ENCODE data around the gene MLEC.

MLEC gene

GRCh38 chr12:120661432-120661831 is 25.5 kb upstream of the MLEC start:
- TF ChIP-seq, protein P1, sequence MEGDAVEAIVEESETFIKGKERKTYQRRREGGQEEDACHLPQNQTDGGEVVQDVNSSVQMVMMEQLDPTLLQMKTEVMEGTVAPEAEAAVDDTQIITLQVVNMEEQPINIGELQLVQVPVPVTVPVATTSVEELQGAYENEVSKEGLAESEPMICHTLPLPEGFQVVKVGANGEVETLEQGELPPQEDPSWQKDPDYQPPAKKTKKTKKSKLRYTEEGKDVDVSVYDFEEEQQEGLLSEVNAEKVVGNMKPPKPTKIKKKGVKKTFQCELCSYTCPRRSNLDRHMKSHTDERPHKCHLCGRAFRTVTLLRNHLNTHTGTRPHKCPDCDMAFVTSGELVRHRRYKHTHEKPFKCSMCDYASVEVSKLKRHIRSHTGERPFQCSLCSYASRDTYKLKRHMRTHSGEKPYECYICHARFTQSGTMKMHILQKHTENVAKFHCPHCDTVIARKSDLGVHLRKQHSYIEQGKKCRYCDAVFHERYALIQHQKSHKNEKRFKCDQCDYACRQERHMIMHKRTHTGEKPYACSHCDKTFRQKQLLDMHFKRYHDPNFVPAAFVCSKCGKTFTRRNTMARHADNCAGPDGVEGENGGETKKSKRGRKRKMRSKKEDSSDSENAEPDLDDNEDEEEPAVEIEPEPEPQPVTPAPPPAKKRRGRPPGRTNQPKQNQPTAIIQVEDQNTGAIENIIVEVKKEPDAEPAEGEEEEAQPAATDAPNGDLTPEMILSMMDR (IDR thresholded peaks at IDR 0.05; ENCODE audit: control extremely low read depth, extremely low read depth, low read depth, missing control alignments), result no peak
- DNase-seq (ENCODE audit: extremely low spot score), result no peak
- ChIA-PET POLR2A (no interaction called here), CTCF (interaction anchor here (1.2 to 6.2 kb wide), 4 partner anchors 9 to 78 kb away, joined by 3 to 119 read pairs (median 24); no protein-coding TSS in a partner anchor)

DNA sequence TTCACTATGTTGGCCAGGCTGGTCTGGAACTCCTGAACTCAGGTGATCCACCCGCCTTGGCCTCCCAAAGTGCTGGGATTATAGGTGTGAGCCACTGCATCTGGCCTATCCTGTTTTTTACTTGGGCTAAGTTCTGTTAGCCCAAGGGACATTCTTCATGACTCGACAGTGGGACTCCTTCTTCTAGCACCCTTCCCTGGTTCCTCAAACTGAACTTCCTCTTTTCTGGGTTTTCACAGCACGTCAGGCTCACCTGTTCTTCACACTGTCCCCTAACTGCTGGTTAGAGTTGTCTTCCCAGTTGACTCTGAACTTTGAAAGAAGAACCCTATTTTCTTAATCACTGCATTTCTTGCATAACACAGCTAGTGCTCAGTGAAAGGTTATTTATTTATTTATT is 24.1 kb upstream of the MLEC start:
- DNase-seq (ENCODE audit: extremely low spot score), result peak; percentile 83
- ChIA-PET POLR2A (interaction anchor here (0.7 kb wide), 1 partner anchor 14 kb away, joined by 4 read pairs; no protein-coding TSS in a partner anchor), CTCF (interaction anchor here (1.5 to 3.6 kb wide), 4 partner anchors 10 to 309 kb away, joined by 3 to 45 read pairs (median 4); no protein-coding TSS in a partner anchor)
- TF ChIP-seq, protein P1 (IDR thresholded peaks at IDR 0.05; ENCODE audit: control extremely low read depth, extremely low read depth, low read depth, missing control alignments), result no peak

DNA sequence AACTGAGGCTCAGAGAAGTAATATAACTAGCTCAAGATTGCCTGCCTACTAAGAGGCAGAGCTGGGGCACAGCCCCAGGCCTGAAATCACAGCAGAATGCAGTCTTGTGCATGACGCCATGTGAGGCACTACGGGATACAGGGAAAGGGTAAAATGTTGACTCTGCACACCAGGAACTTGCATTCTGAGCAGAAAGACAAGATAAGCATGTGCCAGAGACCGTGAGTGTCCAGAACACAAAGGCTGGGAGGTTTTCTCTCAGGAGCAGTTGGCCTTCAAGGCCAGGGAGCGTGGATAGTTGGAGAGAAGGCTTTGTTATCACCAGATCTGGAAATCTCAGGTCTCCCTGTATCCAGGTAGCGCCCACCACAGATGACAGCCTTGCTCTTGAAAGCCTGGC is 23.2 kb upstream of the MLEC start:
- ChIA-PET CTCF (interaction anchor here (1.4 to 3.6 kb wide), 6 partner anchors 10 to 309 kb away, joined by 3 to 45 read pairs (median 4); no protein-coding TSS in a partner anchor), POLR2A (no interaction called here)
- TF ChIP-seq, protein P1 (IDR thresholded peaks at IDR 0.05; ENCODE audit: control extremely low read depth, extremely low read depth, low read depth, missing control alignments), result no peak
- no peak for DNase-seq (ENCODE audit: extremely low spot score)

DNA sequence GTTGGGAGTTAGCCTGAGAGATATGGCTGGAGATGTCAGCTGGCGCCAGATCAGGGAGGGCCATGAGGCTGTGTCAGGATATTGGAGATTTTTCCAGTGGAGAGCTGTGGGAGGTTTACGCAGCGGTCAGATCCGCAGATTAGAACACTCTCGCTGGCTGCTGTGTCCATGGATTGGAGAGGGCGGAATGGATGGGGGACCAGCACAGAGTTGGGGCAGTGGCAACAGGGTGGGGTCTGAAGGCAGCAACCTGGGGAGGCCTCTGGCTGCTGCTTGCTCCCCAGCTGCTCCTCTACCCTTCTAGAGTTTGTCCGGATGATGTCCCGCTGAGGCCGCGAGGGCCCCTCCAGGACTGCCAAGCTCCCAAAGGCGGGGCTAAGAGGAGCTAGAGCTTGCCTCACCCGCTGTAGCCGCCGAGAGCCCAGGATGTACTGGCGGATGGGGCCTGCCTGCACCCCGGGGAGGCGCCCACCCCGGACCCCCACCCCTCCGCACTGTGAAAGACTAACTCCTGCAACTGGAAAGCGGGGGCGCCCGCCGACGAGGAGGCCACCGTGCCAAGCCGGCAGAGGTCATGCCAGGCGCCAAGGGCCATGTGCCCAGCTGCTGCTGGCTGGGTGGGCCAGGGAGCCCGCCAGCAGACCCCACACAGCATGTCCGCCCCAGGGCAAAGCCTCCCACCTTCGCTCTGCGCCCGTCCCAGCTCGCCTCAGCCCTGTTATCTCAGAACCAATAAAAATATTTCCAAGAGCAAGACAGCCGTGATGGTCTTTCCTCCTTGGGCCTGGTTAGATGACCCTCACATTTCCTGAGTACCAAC is 20.2 kb upstream of the MLEC start:
- no peak for DNase-seq (ENCODE audit: extremely low spot score)
- ChIA-PET CTCF (interaction anchor here (2.3 to 2.6 kb wide), 3 partner anchors 12 to 20 kb away, joined by 6 to 13 read pairs (median 8); no protein-coding TSS in a partner anchor), POLR2A (no interaction called here)
- TF ChIP-seq, protein P1 (IDR thresholded peaks at IDR 0.05; ENCODE audit: control extremely low read depth, extremely low read depth, low read depth, missing control alignments), result no peak

DNA sequence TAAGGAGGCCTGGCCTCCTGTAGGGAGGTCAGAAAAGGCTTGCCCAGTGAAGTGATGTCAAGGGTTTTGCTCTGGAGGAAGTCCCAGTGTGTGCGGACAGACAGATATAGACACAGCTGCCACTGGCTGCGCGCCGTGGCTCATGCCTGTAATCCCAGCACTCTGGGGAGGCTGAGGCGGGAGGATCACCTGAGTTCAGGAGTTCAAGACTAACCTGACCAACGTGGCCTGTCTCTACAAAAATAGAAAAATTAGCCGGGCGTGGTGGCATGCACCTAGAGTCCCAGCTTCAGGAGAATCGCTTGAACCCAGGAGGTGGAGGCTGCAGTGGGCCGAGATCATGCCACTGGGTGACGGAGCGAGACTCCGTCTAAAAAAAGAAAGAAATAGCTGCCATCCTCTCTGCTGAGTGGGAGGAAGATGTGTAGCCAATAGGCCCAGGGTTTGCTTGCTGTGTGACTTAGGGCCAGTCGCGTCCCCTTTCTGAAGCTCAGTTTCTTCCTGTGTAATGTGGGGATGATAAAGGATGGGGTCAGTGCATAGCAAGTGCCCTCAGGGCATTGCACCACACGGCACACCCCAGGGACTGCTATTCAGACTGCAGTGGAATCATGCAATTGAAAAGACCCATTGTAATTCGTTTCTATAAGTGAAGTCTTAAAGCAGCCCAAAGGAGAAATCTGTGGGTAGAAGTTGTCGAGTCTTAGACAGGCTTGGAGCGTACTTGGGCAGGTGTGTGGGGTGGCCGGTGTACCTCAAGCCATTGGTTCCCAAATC is 18.7 kb upstream of the MLEC start:
- TF ChIP-seq, protein P1 (IDR thresholded peaks at IDR 0.05; ENCODE audit: control extremely low read depth, extremely low read depth, low read depth, missing control alignments), result no peak
- POLR2A ChIA-PET, result no interaction called here
- no peak for DNase-seq (ENCODE audit: extremely low spot score)
- CTCF ChIA-PET, result interaction anchor here (0.6 to 8.6 kb wide), 6 partner anchors 13 to 85 kb away, joined by 3 to 96 read pairs (median 7); no protein-coding TSS in a partner anchor
